Sigmoid colon (tissue), 7 donors: ENCODE measurements around the gene AGTRAP. TPM values are rescaled to one million over a fixed set of nuclear protein-coding genes. Genes with fewer than 3 reads are reported as not detected.
A peak's percentile ranks its signal among the peaks of the same experiment; 100 is the strongest.

Experiments used
- DNase-seq: peaks from one replicate; pipeline ENCODE4 v3.0.0-alpha.2; 2019
- H3K27ac ChIP-seq, 4 donors: fragments of 200-600 bp; sonication (generic); one replicate each; pipeline ENCODE4 v1.5.1; 2016 to 2019; ENCODE audit warnings: mild to moderate bottlenecking in 1 of 4
- H3K27me3 ChIP-seq, 3 donors: fragments of 200-600 bp; sonication (generic); one replicate each; pipeline ENCODE4 v1.5.1; 2019; ENCODE audit warnings: mild to moderate bottlenecking in 1 of 3
- H3K36me3 ChIP-seq, 4 donors: fragments of 200-600 bp; sonication (generic); one replicate each; pipeline ENCODE4 v1.5.1; 2016 to 2019
- H3K4me1 ChIP-seq, 4 donors: fragments of 200-600 bp; sonication (generic); one replicate each; pipeline ENCODE4 v1.5.1; 2017 to 2019
- H3K4me3 ChIP-seq, 4 donors: fragments of 200-600 bp; sonication (generic); one replicate each; pipeline ENCODE4 v1.5.1; 2017 to 2019; ENCODE audit warnings: mild to moderate bottlenecking in 2 of 4, moderate library complexity in 1 of 4
- H3K9me3 ChIP-seq, 4 donors: fragments of 200-600 bp in 3 of 4; sonication (generic) in 3 of 4; one replicate each; pipeline versions ENCODE4 v1.5.1 to v1.6.1; 2013 to 2019
- EP300 ChIP-seq, 4 donors: sonication (generic); formaldehyde crosslinking; IDR thresholded peaks; one replicate each; pipeline ENCODE4 v1.6.1; 2017; ENCODE audit warnings: antibody characterized with exemption in 4 of 4
- POLR2A ChIP-seq, 2 donors: fragments of 450-650 bp; IDR thresholded peaks; one replicate each; pipeline ENCODE4 v1.6.1; 2016; ENCODE audit warnings: antibody characterized with exemption in 2 of 2, mild to moderate bottlenecking in 2 of 2, moderate library complexity in 2 of 2
- POLR2AphosphoS5 ChIP-seq, 4 donors: sonication (generic); formaldehyde crosslinking; IDR thresholded peaks; one replicate each; pipeline ENCODE4 v1.6.1; 2017; ENCODE audit warnings: antibody characterized with exemption in 4 of 4
- WGBS, 2 donors: extraction: QIAGEN DNeasy Blood & Tissue Kit; methylation state at CpG; one replicate each; pipeline ENCODE4 v1.1.7; 2013; 5-methylcytosine and 5-hydroxymethylcytosine counted together
- intact Hi-C: fragments of 100-400 bp; cut with DNase I; formaldehyde crosslinking; loops from one replicate; pipeline ENCODE4 v1.15.1; 2023
- polyA plus RNA-seq, 3 donors: library from polyadenylated mRNA; stranded (reverse); fragments of 200-250 nt; gene quantifications; one replicate each; pipeline ENCODE4 v1.2.3, GENCODE V29; 2013
- total RNA-seq, 4 donors: library from RNA; depleted of rRNA; stranded (reverse); fragments of >200 nt; gene quantifications; one replicate each; pipeline ENCODE4 v1.1.0, GENCODE V29; 2016
- TF ChIP-seq, protein P1 (sequence below), 4 experiments: fragments of 450-650 bp in 3 of 4; fragments of 200-600 bp in 1 of 4; IDR thresholded peaks; one replicate each; pipeline ENCODE4 v1.5.1; 2016 to 2019; ENCODE audit warnings: antibody characterized with exemption in 4 of 4, mild to moderate bottlenecking in 3 of 4, moderate library complexity in 2 of 4
- donor health status: healthy with polysubstance abuse.
- donor health status: Bipolar disorder and iron deficiency.
- donor health status: healthy.

The AGTRAP gene, protein sequence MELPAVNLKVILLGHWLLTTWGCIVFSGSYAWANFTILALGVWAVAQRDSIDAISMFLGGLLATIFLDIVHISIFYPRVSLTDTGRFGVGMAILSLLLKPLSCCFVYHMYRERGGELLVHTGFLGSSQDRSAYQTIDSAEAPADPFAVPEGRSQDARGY
- total RNA-seq = 10 to 100 TPM; 22.8 to 58.3 (median 33.6) TPM
- 10 to 100 TPM in 2 of 3 donors, 1 to 10 TPM in 1; 6.7 to 57.3 (median 12.0) TPM for polyA plus RNA-seq

DNA sequence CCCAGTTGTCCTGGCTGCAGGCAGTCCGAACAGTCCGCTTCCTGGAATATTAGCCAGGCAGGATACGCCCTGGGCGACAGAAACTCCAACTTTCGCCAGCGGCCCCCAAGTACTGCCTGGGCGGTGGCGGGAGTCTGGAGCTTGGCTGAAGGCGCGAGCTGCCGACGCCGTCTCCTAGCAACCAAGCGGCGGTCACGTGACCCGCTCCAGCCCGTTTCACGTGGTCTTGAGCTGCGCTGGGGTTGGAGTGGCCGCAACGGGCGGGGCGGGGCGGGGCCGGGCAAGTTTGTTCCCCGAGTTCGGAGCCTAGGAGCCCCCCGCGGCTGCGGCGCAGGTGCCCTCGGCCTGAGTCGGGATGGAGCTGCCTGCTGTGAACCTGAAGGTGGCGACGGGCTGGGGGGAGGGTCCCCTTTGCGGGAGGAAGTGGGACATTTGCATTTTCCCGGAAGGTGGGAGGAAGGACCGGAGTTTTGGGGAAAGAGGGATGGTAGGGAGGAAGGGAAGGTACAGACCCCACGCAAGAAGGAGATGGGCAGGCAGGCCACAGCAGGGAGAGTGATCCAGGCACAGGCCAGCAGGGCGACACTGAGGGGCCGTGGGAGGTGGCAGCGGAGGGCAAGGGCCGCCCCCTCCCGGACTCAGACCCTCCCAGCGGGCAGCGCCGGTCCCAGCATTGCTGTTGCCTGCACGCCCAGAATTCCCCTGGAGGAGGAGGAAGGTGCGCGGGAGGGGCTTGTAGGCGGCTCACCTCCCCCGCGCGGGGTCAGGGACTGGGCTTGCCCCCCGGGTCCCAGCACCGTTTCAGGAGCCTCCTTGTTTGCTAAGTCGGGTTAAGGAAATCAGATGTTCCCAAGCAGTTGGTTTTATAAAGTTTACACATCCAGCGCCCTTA is at the start of gene AGTRAP:
Gene AGTRAP, plus strand, starts transcription at position 283 of the 892 bp plus-strand sequence. Its CDS starts 73 bp downstream, at position 356.
- WGBS, 2 donors = 1 to 2% methylated on average over 59 of the region's 59 CpGs

DNA sequence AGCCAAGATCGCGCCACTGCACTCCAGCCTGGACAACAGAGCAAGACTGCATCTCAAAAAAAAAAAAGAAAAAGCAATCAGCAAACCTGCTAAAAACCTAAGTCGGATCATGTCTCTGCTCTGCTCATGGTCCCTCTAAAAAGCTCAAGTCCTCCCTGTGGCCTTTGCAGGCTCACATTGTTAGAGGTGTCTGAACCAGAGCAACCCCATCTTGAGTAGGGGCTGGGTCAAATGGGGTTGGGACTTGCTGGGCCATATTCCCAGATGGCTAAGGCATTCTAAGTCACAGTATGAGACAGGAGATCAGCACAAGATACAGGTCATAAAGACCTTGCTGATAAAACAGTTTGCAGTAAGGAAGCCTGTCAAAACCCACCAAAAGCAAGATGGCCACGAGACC is 47.4 kb upstream of the AGTRAP start:
- H3K27me3 ChIP-seq = peaks cover 20 to 57% (median 27%) of the 10 kb centered on the region in 3 donors
- no peak overlapping the region for H3K4me3 ChIP-seq
- 94% methylated on average over 4 of the region's 4 CpGs for WGBS, 2 donors
- DNase-seq = no peak
- no peak overlapping the region for H3K27ac ChIP-seq
- TF ChIP-seq POLR2AphosphoS5 (IDR thresholded peaks at IDR 0.05) (no peak), POLR2A (IDR thresholded peaks at IDR 0.05) (no peak), EP300 (IDR thresholded peaks at IDR 0.05) (no peak)
- TF ChIP-seq, protein P1, sequence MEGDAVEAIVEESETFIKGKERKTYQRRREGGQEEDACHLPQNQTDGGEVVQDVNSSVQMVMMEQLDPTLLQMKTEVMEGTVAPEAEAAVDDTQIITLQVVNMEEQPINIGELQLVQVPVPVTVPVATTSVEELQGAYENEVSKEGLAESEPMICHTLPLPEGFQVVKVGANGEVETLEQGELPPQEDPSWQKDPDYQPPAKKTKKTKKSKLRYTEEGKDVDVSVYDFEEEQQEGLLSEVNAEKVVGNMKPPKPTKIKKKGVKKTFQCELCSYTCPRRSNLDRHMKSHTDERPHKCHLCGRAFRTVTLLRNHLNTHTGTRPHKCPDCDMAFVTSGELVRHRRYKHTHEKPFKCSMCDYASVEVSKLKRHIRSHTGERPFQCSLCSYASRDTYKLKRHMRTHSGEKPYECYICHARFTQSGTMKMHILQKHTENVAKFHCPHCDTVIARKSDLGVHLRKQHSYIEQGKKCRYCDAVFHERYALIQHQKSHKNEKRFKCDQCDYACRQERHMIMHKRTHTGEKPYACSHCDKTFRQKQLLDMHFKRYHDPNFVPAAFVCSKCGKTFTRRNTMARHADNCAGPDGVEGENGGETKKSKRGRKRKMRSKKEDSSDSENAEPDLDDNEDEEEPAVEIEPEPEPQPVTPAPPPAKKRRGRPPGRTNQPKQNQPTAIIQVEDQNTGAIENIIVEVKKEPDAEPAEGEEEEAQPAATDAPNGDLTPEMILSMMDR (IDR thresholded peaks at IDR 0.05) = no peak
- peaks cover 0 to 19% (median 17%) of the 10 kb centered on the region in 4 donors for H3K4me1 ChIP-seq
- no peaks in the 10 kb centered on the region for H3K9me3 ChIP-seq
- H3K36me3 ChIP-seq = no peaks in the 10 kb centered on the region
- intact Hi-C loops = no loop called here

More for the DNA sequence above, at the start of gene AGTRAP:
- Histone ChIP-seq H3K4me1 (peaks cover 0 to 41% (median 33%) of the 10 kb centered on the region in 4 donors), H3K27ac (peak within 1 kb of the TSS; percentile 88 to 90 (median 88)), H3K9me3 (no peaks in the 10 kb centered on the region), H3K4me3 (peak within 1 kb of the TSS; percentile 72 to 96 (median 86)), H3K27me3 (no peaks in the 10 kb centered on the region), H3K36me3 (no peaks in the 10 kb centered on the region)
- TF ChIP-seq, protein P1 (IDR thresholded peaks at IDR 0.05) = peak in 1 of 4 experiments; percentile 10
- TF ChIP-seq EP300 (IDR thresholded peaks at IDR 0.05) = no peak
- TF ChIP-seq POLR2AphosphoS5 (IDR thresholded peaks at IDR 0.05) = peak in 3 of 4 donors; percentile 65 to 82 (median 66)
- TF ChIP-seq POLR2A (IDR thresholded peaks at IDR 0.05) = peak in 1 of 2 donors; percentile 22
- DNase-seq = peak; percentile 99
- intact Hi-C loops = loop anchor here (2.0 to 10.0 kb wide), 5 partner anchors 51 to 461 kb away; partner anchors contain the start of genes FBXO2, FBXO44 and UBIAD1

DNA sequence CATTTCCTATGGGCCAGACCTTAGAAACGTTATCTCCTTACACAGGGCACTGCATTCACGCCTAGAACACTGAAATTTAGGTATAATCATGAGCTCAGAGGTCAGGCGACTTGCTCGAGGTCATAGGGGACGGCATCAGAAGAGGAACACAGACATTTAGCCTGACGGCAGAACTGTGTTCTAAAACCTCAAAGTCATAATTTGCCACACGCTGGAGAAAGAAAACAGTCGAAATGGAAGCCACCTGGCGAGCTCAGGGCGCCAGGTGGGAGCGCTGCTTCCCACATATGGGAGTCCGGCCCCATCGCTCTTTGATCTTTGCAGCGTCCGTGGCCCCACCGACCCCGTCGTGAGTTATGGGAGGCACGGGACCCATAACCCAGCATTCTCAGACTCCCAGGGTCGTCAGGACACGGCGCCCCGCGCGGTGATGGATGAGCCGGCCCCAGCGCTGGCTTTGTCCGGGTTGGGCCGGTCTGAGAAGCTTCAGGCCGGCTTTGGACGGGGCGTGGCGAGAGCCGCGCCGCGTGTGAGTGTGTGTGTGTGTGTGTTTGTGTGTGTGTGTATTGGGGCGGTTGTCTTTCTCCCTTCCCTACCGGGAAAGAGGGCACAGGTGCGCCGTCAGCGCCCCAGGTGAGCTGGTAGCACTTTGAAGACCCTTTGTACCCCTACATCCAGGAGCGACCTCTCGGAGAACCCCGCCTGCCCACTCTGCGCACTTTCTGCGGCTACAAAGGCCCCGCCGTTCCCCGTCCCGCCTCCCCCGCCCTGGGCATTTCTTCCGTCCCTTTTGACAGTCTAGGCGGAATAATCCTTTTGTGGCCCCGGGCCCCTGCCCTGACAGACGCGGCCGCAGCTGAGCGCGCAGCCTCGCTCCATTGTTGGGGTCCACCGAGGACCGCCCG is 45.3 kb upstream of the AGTRAP start:
- Histone ChIP-seq H3K9me3 (no peaks in the 10 kb centered on the region), H3K4me3 (peak overlapping the region in 2 of 4 donors; percentile 19 to 31), H3K36me3 (no peaks in the 10 kb centered on the region), H3K27ac (no peak overlapping the region), H3K4me1 (peaks cover 0 to 19% (median 17%) of the 10 kb centered on the region in 4 donors), H3K27me3 (peaks cover 20 to 74% (median 32%) of the 10 kb centered on the region in 3 donors)
- no peak for DNase-seq
- intact Hi-C loops = no loop called here
- 1 to 4% methylated on average over 64 of the region's 64 CpGs for WGBS, 2 donors
- TF ChIP-seq, protein P1 (IDR thresholded peaks at IDR 0.05) = no peak
- TF ChIP-seq POLR2AphosphoS5 (IDR thresholded peaks at IDR 0.05) (no peak), POLR2A (IDR thresholded peaks at IDR 0.05) (no peak), EP300 (IDR thresholded peaks at IDR 0.05) (no peak)

DNA sequence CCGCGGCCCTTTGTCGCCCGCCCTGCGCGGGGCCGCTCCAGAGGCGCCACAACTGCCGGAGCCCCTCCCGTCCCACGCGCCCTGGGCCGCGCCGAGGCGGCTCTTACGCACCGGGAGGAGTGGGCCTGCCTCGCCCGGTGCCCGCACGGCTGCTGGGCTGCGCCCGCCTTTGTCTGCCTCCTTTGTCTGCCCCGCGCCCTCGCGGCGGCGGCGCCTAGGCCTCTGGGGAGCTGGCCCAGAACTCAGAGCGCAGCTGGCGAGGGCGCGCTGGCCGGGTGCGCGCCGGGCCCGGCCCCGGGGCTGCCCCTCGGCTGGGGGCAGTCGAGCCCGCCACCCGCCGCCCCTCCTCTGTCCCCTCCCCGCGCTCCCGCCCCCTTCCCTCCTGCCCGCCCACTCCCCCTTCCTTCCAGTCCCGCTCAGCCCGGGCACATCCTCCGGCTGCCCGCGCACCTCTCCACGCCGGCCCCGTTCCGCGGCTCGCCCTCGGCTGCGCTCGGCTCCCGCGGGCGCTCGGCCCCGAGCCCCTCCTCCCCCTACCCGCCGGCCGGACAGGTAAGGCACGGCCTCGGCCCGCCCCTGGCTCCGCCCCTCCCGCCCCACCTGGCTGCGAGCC is 44.5 kb upstream of the AGTRAP start, which contains the start of gene DRAXIN:
Gene DRAXIN, plus strand, starts transcription at position 409 of the 613 bp plus-strand sequence. CDS start 14,549 bp downstream, outside the sequence.
- peaks cover 20 to 79% (median 39%) of the 10 kb centered on the region in 3 donors for H3K27me3 ChIP-seq

More for the DNA sequence above, 44.5 kb upstream of the AGTRAP start, which contains the start of gene DRAXIN:
- DNase-seq = no peak
- Histone ChIP-seq H3K36me3 (no peaks in the 10 kb centered on the region), H3K27ac (no peak within 1 kb of the TSS), H3K4me1 (peaks cover 0 to 19% (median 17%) of the 10 kb centered on the region in 4 donors), H3K9me3 (no peaks in the 10 kb centered on the region), H3K4me3 (peak within 1 kb of the TSS in 2 of 4 donors; percentile 19 to 31)
- intact Hi-C loops = no loop called here
- TF ChIP-seq POLR2A (IDR thresholded peaks at IDR 0.05) (no peak), EP300 (IDR thresholded peaks at IDR 0.05) (no peak), POLR2AphosphoS5 (IDR thresholded peaks at IDR 0.05) (no peak)
- TF ChIP-seq, protein P1 (IDR thresholded peaks at IDR 0.05) = no peak
- 1% methylated on average over 78 of the region's 78 CpGs for WGBS, 2 donors
